HG02571 (cell line): ENCODE results near the gene PLS3.

Source experiments
- ATAC-seq: cut with Tn5 transposase; IDR thresholded peaks from one replicate; pipeline ENCODE4 v1.9.1; 2021; ENCODE audit warnings: mild to moderate bottlenecking, moderate library complexity; ENCODE audit not compliant: unreplicated experiment

The PLS3 gene

GRCh38 chrX:115687595-115687994, 126.6 kb downstream of the PLS3 start:
- no peak for ATAC-seq

GRCh38 chrX:115689931-115690330, 129.0 kb downstream of the PLS3 start:
- ATAC-seq, result no peak

GRCh38 chrX:115690511-115691216, 129.7 kb downstream of the PLS3 start:
- ATAC-seq, result peak; percentile 94

- ATAC-seq, result no peak
Measured at GRCh38 chrX:115693476-115693875, 132.5 kb downstream of the PLS3 start.

- ATAC-seq, result no peak
Measured at GRCh38 chrX:115694028-115694427, 133.1 kb downstream of the PLS3 start.

- no peak for ATAC-seq
Measured at GRCh38 chrX:115696039-115696438, 135.1 kb downstream of the PLS3 start.

GRCh38 chrX:115696939-115697338, 136.0 kb downstream of the PLS3 start:
- ATAC-seq, result no peak

- no peak for ATAC-seq
Measured at GRCh38 chrX:115697806-115698205, 136.8 kb downstream of the PLS3 start.
